ENCODE results near the gene ARID3A.

The ARID3A gene

DNA sequence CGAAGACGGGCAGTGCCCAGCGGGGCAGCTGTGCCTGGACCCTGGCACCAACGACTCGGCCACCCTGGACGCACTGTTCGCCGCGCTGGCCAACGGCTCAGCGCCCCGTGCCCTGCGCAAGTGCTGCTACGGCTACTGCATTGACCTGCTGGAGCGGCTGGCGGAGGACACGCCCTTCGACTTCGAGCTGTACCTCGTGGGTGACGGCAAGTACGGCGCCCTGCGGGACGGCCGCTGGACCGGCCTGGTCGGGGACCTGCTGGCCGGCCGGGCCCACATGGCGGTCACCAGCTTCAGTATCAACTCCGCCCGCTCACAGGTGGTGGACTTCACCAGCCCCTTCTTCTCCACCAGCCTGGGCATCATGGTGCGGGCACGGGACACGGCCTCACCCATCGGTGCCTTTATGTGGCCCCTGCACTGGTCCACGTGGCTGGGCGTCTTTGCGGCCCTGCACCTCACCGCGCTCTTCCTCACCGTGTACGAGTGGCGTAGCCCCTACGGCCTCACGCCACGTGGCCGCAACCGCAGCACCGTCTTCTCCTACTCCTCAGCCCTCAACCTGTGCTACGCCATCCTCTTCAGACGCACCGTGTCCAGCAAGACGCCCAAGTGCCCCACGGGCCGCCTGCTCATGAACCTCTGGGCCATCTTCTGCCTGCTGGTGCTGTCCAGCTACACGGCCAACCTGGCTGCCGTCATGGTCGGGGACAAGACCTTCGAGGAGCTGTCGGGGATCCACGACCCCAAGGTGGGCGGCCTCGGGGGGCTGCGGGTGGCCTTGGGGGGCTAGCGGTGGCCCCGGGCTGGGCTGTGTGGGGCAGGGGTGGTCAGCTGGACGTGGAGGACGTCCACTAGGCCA is 79.2 kb downstream of the ARID3A start:
- no peak for DNase-seq (ENCODE audit: low spot score)

DNA sequence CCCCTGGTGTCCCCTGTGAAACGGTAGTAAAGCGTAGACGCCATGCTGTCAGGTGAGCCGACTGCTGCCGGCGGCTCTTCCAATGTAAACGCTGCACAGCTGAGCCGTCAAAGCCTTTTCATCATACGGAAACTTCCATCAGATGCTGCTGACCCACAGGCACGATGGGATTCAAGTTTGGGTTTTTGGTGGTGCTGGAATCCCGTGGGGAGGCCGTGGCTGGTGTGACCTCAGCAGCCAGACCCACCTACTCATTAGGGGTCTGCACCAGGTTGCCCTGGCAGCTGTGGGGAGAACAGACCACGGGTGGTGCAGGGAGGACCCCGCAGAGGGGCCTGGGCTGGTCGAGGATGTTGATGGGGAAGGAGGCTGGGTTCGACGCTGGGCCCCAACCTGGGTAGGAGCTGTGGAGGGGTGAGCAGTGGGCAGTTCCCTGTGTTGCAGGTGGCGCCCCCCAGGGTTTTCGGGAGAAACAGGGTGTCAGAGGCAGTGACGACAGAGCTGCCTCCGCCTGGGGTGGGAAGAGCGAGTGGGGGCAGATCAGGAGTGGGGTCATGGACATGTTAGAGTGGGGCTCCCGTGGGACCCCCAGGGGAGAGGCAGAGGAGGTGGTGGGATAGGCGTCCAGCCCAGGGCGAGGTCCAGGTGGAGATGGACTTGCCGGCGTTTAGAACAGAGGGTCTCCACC is 81.0 kb downstream of the ARID3A start:
- DNase-seq (ENCODE audit: low spot score), result no peak

DNA sequence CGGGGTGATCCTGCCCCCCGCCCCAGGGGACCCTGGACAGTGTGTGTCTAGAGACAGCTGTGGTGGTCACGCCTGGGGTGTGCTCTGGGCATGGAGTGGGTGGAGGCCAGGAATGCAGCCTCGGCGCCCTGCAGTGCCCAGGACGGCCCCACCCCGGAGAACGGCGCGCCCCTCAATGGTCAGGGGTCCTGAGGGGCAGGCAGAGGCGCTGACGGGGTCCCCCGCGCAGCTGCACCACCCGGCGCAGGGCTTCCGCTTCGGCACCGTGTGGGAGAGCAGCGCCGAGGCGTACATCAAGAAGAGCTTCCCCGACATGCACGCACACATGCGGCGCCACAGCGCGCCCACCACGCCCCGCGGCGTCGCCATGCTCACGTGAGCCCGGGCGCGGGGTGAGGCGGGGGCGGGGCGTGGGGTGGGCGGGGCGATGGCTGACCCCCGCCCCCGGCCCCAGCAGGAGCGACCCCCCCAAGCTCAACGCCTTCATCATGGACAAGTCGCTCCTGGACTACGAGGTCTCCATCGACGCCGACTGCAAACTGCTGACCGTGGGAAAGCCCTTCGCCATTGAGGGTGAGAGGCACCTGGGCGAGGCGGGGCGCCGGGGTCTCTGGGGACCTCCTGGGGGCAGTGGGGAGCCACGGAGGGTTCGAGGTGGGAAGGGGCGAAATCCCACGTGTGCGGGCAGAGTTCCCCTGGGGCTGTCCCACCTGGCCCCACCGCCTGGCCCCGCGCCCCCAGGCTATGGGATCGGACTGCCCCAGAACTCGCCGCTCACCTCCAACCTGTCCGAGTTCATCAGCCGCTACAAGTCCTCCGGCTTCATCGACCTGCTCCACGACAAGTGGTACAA is 81.8 kb downstream of the ARID3A start:
- DNase-seq (ENCODE audit: low spot score), result no peak

DNA sequence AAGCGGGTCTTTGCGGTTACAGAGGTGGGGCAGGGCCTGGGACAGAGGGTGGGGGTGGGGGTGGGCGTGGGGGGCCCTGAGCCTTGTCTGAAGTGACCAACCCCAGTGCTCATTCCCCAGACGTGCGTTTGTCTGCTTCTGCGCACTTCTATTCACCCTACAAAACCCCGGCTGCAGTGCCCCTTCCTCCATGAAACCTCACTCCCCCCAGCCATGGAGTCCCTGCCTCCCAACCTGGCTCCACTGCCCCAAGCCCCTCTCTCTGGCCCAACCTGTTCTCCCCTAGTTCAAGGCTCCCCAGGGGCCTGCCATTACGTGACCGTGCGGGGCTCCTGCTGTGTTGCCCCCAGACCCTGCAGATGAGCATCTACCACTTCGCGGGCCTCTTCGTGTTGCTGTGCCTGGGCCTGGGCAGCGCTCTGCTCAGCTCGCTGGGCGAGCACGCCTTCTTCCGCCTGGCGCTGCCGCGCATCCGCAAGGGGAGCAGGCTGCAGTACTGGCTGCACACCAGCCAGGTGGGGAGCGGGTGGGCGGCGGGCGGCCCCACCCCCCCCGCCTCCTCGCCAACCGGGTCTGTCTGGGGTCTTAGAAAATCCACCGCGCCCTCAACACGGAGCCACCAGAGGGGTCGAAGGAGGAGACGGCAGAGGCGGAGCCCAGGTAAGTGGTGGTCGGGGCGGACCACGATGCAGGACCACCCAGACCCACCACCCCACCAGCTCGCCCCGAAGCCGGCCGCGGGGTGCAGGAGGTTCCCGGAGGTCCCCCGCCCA is 82.6 kb downstream of the ARID3A start:
- no peak for DNase-seq (ENCODE audit: low spot score)

DNA sequence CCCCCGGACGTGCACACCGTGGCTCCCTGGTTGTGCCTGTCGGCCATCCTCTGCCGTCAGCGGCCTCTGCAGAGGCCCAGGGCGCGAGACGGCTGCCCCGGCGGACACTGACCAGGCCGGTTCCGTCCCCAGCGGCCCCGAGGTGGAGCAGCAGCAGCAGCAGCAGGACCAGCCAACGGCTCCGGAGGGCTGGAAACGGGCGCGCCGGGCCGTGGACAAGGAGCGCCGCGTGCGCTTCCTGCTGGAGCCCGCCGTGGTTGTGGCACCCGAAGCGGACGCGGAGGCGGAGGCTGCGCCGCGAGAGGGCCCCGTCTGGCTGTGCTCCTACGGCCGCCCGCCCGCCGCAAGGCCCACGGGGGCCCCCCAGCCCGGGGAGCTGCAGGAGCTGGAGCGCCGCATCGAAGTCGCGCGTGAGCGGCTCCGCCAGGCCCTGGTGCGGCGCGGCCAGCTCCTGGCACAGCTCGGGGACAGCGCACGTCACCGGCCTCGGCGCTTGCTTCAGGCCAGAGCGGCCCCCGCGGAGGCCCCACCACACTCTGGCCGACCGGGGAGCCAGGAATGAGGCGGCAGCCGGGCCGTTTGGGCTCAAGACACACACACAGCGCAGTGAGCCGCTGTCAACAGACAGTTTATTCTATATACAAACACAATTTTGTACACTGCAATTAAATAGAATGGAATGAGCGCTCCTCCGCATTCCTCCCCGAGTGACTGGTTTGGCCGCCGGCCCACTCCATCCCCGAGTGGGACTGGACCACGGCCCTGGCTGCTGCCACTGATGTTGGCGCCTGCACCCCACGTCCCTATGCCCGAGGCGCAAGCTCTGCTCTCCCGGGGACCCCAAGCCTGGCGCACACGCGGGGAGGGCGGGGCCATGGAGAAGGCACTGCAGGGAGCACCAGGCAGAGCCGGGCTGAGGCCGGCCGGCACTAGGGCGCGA is 83.5 kb downstream of the ARID3A start:
- no peak for DNase-seq (ENCODE audit: low spot score)

DNA sequence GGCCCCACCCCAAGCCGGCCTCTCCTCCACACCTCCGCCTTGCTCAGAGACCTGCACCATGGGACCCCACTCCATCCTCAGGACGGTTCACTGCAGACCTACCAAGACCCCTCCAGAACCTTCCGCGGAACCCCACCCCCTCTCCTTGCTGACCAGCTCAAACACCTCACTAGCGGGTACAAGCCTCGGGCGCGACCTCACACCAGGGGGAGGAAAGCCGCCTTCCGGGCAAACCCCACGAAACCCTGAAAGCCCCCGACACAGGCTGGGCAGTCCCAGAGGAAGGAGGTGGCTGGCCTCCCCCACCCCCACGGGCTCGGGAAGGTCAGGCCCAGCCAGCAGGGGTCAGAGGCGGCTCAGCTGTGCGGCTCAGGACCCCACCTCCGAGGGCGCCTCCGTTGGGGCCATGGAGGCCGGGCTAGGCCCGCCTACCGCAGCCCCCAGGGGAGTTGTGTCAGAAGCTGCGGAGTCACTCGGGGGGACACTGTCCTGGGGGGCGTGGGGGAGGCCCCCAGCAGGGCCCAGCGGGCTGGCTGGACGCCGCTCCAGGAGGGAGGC is 84.2 kb downstream of the ARID3A start:
- no peak for DNase-seq (ENCODE audit: low spot score)

DNA sequence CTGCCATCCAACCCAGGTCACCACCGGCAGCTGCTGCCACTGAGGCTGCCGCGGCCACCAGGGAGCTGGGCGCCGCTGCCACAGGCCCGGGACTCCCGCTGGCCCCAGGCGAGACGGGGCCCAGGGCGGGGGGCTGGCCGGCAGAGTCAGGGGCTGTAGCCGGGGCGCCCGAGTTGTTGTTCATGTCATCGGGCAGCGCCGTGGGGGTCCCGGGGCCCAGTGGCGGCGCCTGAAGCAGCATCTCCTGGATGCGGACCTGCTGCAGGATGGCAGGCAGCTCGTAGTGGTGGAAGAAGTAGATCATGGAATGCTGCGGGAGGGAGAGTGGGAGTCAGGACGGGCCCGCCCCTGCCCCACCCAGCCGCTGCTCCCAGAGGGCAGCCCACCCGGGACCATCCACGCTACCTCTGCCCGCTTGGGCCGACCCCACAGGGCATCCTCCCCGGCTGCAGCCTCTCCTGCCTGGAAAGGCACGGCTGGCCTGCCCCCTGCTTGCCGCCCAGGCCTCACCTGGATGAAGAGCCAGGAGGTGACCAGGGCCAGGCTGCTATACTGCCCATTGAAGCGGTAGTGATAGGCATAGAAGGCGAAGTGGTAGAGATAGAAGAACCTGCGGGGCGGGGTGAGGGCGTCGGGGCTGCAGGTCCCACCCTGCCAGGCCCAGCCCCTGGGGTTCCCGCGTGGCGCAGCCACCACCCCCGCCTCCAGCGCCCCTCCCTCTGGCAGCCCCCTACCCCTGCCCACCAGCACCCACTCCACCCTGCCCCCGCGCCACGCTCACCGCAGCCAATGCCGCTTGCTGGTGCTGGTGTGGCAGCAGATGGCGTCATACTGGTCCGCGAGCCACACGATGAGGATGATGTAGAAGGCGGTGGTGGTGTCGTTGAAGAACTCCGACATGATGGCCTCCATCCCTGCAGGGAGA is 85.0 kb downstream of the ARID3A start:
- DNase-seq (ENCODE audit: low spot score), result no peak

DNA sequence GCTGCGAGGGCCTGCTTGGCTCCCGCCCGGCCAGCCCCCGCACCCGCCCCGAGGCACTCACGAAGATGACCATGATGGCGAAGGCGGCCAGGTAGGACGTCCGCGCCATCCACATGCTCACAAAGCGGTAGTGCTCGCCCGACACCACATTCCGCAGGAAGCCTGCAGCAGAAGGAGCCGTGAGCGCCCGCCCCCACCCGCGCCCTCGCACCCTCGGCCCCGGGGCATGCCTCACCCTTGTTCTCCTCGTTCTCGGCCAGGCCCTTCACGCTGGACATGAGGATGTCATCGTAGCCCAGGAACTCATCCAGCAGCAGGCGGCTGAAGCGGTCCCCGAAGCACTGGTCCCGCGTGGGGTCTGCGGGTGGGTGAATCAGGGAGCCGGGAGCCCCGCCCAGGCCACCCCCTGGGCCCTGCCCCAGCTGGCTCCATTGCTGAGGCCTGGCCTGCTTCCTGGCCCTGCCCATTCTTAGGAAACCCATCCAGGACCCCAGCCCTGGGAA is 86.0 kb downstream of the ARID3A start:
- no peak for DNase-seq (ENCODE audit: low spot score)

DNA sequence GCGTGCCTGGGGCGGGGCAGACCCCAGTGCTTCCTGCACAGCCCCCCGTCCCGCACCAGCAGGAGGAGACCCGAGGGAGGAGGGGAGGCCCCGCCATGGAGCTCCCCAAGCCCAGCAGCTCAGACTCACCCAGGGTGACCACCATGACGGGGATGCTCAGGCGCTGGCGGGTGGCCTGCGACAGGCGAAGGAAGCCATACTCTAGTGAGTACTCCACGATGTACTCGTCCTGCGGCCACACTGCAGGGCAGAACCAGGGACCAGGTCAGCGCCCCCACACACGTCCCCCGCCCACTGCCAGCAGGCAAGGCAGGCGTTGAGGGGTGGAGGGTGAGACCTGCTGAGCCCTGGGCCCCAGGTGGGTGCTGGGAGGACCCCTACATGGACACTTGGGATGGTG is 86.5 kb downstream of the ARID3A start:
- no peak for DNase-seq (ENCODE audit: low spot score)

DNA sequence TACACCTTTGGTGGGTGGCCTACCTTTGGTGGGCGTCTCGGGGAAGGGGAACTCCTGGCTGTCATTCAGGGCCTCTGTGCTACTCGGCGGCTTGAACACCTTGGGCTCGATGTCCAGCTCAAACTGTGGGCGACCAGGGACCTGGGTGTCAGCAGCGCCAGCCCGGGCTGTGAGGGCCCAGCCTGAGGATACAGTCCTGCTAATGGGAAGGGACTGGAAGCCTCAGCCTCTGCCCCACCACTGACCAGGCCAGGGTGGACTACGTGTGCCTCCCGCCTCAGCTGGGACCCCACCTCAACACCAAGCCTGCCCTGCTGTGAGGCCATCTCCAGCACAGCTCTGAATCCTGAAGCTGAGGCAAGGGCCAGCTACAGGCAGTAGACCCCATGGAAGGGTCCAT is 87.4 kb downstream of the ARID3A start:
- no peak for DNase-seq (ENCODE audit: low spot score)

DNA sequence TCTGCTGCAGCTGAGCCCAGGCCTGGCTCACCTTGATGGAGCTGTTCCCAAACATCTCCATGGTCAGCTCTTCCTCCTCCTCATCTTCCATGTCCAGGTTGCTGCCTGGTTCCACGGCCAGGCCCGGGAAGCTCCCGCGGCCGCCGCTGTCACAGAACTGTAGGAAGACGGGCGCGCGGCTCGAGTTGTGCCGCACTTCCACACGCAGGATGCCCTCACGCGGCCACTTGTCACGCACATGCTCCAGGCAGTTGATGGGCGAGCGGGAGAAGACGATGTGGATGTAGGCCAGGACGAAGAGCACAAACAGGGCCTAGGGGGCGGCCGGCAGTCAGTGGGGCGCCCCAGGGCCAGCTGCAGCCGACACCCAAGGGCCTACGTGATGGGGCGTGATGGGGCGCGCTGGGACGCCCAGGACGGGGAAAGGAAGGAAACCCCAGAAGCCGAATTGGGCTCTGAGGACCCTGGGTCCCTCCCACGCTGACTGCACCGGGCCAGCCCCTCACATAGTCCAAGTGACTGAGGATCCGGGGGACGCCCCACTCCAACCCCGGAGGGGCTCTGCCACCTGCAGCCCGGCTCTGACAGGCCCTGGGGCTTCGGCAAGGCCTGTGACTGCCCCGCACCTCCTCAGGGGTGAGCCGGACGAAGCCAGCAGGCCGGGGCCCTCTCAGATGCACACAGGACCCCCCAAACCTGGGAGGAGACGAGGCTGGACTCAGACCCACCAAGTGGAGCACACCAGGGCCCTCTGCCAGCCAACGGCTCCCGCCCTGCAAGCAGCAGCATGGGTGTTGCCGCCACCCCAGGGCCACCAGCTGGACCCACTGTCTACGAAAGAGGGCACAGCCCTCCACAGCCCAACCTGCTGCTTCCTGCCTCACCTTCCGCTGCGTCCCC is 88.6 kb downstream of the ARID3A start:
- DNase-seq (ENCODE audit: low spot score), result no peak

DNA sequence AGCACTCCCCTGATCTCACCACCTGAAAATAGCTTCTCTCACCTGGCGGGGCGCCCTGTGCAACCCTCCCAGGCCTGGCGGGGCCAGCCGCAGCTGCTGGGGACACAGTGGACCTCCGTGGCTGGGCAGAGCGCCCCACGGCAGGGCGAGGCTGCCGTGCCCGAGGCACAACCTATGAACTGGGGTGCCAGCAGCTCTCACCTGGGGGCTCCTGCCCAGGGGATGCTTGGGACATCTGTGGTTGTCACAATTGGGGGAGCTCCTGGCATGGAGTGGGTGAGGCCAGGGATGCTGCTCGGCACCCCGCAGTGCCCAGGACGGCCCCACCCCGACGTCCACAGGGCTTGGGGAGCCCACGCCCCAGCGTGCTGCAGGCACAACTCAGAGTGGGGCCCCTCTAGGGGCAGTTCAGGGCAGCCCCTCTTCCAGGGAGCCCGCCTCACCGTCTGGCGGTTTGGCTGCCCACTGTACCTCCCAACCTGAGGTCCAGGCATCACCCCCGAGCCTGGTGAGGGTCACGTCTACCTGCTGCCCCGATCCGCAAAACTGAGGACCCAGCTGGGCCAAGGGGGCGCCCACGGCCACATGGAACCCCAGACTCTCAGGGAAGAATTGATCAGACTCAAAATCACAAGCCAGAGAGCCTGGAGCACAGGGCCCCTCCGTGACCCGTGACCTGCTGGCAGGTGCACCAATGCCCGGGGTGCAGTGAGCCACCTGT is 89.4 kb downstream of the ARID3A start:
- no peak for DNase-seq (ENCODE audit: low spot score)

DNA sequence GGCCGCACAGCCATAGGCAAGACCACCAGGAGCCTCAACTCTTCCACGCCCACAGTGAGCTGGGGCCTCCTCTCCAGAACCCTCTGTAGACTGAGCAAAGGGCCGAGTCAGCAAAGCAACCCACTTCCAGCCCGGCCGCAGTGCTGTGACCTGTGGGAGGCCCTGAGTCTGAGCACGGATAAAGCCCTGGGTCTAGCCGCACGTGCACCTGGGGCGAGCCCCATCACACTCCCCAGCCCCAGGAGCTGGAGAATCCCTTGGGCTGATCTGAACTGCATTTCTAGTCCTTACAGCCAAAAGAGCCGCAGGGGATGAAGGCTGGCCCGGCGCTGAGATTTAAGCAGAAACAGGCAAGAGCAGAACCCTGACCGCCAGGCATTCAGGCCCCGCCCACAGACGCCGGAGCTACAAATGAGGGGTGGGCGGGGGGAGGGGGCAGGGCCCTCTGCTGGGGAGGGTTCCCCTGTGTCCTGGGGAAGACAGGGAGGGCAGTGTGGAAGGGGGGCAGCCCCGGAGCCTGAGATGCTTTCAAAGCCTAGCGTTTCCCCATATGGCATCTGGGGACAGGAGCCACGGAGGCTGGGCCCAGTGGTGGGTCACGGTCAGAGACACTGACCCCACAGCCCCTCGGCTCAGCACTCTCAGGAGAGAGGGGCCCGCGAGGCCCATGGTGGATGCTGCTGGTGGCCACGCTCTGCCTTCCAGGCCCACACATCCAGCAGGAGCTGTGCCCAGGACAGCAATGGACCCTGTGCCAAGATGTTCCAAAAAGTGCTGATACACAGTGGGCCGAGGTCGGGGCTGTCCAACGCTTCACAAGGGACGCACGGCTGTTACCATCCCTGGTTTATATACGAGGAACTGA is 90.2 kb downstream of the ARID3A start:
- no peak for DNase-seq (ENCODE audit: low spot score)

DNA sequence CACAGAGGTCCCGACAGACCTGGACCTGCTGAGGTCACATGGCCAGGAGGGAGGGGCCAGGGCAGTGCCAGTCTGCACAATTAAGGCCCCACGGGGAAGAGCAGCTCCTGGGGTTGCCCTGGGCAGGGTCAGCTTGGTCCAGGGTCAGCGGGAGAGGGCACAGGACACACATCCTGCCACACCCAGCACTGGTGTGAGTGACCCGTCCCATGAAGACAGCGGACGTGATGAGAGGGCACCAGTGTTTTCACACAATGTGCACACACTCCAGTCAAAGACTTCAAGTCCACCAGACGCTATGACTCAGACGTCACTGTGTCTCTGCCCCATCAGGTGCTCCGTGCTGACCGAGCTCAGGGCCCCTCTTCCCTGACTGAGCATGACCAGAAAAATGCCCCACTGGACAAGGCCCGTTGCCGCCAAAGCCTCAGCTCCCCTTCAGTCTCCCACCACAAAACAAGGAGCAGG is 90.8 kb downstream of the ARID3A start:
- peak; percentile 55 for DNase-seq (ENCODE audit: low spot score)

DNA sequence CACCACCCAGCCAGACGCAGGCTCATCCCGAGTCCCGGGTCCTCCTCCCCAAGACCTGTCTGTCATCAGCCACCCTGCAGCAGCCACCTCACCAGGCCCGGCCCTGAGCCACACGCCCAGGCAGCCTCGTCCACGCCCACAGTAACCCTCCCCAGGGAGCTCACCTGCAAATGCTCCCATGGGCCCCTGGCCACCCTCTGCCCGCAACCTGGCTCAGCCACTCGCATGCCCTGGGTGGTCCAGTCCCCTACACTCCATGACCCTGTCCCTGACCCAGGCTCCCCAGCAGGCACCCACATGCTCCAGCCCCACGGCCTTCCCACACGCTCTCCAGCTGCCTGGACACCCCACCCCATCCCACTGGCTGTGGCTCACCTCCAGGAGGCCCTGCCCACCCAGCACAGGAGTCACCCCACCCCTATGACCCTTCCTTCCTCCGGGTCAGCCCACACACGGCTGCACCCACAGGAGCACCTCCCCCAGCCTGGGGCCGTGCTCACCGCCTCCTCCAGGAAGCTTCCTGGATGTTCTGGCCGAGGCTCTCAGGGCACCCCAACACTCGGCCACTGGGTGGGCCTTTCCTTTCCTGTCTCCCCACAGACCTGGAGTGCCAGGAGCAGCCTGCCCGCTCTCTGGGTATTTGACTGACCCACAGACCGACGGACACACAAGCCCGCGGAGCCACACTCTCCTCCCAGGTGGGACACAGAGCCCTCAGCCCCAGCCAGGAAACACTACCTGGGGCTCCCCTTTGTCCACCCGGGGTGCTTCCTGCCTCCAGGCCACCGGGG is 91.5 kb downstream of the ARID3A start:
- DNase-seq (ENCODE audit: low spot score), result no peak

Measured in AG08395 (cell line).